ENCODE measurements around the gene OR2K2.
A peak's percentile ranks its signal among the peaks of the same experiment; 100 is the strongest.
"Not testable (repeated sequence)": the region's sequence is repeated elsewhere in the genome, so short reads cannot be mapped to it uniquely, and the experiment has no call there.

OR2K2 gene

DNA sequence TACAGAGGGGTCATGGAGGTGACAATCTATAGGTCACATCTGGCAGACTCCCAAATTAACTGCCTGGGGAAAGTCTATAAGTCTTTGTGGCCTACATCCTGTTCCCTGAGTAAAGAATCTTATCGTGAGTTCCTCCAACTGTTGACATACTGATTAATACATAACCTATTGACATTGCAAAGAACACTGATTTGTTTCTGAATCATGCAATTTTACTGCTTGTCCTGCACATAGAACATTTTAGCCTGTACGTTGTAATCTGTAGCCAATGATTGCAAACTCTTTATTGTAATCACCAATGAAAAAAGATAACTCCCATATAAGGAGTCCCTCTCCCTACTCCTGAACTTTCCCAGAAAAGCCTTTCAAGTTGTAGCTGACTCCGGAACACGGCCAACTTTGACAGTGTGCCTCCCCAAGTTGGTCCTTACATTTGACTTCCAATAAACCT, 18.8 kb upstream of the OR2K2 start:
- FAIRE-seq: no peak
- TF ChIP-seq TAF1 (IDR thresholded peaks at IDR 0.05; ENCODE audit: borderline replicate concordance, low read depth, low read length) (no peak), POLR2A (IDR thresholded peaks at IDR 0.05; ENCODE audit: low read depth, low read length) (no peak), POLR2AphosphoS5 (IDR thresholded peaks at IDR 0.05; ENCODE audit: low read depth, low read length) (no peak)
- DNase-seq (ENCODE audit: insufficient read length): no peak

GRCh38 chr9:111334318-111334863, 4.4 kb upstream of the OR2K2 start:
- FAIRE-seq; DNase-seq (ENCODE audit: insufficient read length): not testable (repeated sequence)

DNA sequence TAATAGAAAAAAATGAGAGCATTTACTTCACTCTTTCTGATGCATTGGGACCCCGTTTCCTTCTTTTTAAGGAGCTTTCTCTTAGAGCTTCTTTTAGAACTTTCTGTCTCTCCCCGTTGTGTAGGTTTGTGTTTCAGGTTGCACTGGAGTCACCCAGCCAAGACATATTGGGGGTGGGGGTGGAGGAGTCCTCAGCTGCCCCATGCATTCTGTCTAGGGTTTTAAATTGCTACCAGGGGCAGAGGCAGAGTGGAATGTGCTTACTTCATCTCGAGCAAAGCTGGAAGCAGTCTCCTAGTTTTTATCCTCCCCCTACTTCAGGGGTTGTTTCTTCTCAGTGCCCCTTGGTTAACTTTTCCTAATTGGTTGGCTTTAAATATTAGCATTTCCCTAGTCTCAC, 9.4 kb downstream of the OR2K2 start:
- no peak for DNase-seq (ENCODE audit: insufficient read length)
- TF ChIP-seq TAF1 (IDR thresholded peaks at IDR 0.05; ENCODE audit: borderline replicate concordance, low read depth, low read length) (no peak), POLR2A (IDR thresholded peaks at IDR 0.05; ENCODE audit: low read depth, low read length) (no peak), POLR2AphosphoS5 (IDR thresholded peaks at IDR 0.05; ENCODE audit: low read depth, low read length) (no peak)
- no peak for FAIRE-seq

DNA sequence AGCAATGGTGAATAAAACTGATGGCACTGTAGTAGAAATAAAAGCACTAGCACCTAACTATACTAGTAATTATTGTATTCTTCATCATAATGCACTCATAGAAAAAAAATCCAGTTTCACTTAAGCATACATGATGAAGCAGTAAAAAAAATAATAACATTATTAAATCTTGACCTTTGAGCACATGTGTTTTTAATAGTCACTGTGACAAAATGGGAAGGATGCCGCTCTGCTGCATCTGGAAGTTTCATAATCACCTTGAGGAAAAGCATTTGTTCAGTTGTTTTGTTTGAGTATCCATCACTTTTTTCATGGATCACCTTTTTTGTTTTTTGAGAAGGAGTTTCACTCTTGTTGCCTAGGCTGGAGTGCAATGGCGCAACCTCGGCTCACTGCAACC, 13.2 kb downstream of the OR2K2 start:
- TF ChIP-seq POLR2A (IDR thresholded peaks at IDR 0.05; ENCODE audit: low read depth, low read length) (no peak), POLR2AphosphoS5 (IDR thresholded peaks at IDR 0.05; ENCODE audit: low read depth, low read length) (no peak), TAF1 (IDR thresholded peaks at IDR 0.05; ENCODE audit: borderline replicate concordance, low read depth, low read length) (no peak)
- FAIRE-seq (no peak), DNase-seq (ENCODE audit: insufficient read length) (no peak)

GRCh38 chr9:111305914-111306313, 24.1 kb downstream of the OR2K2 start:
- TF ChIP-seq POLR2A (IDR thresholded peaks at IDR 0.05; ENCODE audit: low read depth, low read length) (no peak), TAF1 (IDR thresholded peaks at IDR 0.05; ENCODE audit: borderline replicate concordance, low read depth, low read length) (no peak), POLR2AphosphoS5 (IDR thresholded peaks at IDR 0.05; ENCODE audit: low read depth, low read length) (no peak)
- DNase-seq (ENCODE audit: insufficient read length): no peak
- FAIRE-seq: no peak

DNA sequence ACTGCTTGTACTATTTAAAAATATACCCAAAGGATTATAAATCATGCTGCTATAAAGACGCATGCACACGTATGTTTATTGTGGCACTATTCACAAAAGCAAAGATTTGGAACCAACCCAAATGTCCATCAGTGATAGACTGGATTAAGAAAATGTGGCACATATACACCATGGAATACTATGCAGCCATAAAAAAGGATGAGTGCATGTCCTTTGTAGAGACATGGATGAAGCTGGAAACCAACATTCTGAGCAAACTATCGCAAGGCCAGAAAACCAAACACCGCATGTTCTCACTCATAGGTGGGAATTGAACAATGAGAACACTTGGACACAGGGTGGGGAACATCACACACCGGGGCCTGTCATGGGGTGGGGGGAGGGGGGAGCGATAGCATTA, 26.0 kb downstream of the OR2K2 start:
- not testable (repeated sequence) for FAIRE-seq; DNase-seq (ENCODE audit: insufficient read length)

DNA sequence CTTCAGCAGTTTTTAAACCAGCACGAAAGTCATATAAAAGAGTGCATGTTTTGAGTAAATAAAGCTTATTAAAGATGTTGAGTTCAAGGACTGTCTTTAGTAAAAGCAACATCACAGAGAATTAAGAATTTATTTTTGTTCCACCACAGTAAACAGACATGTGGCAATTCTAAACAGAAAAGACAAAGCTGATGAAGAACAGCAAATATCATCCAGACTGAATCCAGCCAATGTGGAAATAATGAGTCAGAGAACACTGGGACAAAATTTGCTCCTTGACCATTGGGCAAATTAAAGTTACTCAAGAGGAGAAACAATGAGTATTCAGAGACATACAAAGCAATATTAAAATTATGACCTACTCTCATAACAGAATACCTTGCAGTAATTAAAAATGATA, 28.8 kb downstream of the OR2K2 start:
- FAIRE-seq (no peak), DNase-seq (ENCODE audit: insufficient read length) (no peak)
- TF ChIP-seq TAF1 (IDR thresholded peaks at IDR 0.05; ENCODE audit: borderline replicate concordance, low read depth, low read length): no peak
- TF ChIP-seq POLR2A (IDR thresholded peaks at IDR 0.05; ENCODE audit: low read depth, low read length): no peak
- TF ChIP-seq POLR2AphosphoS5 (IDR thresholded peaks at IDR 0.05; ENCODE audit: low read depth, low read length): no peak

DNA sequence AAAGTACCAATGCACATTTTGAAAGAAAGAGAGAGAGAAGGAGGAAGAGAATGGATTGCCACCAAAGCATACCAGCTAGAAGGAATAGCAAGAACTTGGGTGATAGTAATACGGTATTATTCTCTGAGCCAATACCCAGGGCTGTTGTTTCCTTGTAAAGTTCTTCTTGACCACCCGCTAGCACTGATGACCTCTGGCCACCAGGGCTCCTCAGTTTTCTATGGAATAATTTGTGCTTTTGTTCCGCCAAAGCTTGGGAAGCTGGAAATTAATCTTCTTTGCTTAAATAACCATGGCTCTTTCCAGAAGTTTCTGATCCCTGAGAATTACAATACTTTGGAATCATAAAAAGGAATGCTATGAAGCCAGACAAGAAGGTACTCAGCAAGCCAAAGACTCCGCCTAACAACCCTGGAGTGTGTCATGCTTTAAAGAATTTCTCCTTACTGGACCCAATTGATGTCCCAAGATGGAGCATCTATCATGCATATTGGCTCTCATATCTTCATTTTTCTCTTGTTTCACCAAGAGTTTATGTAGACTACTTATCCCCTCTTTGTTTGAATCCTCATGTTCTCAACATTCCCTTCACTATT, 29.8 kb downstream of the OR2K2 start:
- FAIRE-seq (no peak), DNase-seq (ENCODE audit: insufficient read length) (no peak)
- TF ChIP-seq POLR2AphosphoS5 (IDR thresholded peaks at IDR 0.05; ENCODE audit: low read depth, low read length) (no peak), TAF1 (IDR thresholded peaks at IDR 0.05; ENCODE audit: borderline replicate concordance, low read depth, low read length) (no peak), POLR2A (IDR thresholded peaks at IDR 0.05; ENCODE audit: low read depth, low read length) (no peak)

DNA sequence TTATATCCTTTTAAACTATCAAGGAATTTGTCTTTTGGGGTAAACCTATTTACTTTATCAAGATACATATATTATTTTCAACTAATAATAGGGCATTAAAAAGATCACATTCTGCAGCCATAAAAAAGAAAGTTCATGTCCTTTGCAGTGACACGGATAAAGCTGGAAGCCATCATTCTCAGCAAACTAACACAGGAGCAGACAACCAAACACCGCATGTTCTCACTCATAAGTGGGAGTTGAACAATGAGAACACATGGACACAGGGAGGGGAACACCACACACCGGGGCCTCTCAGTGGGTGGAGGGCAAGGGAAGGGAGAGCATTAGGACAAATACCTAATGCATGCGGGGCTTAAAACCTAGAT, 30.4 kb downstream of the OR2K2 start:
- not testable (repeated sequence) for FAIRE-seq; DNase-seq (ENCODE audit: insufficient read length)

GRCh38 chr9:111298731-111299598, 31.1 kb downstream of the OR2K2 start:
- DNase-seq (ENCODE audit: insufficient read length): no peak
- no peak for TF ChIP-seq POLR2AphosphoS5 (IDR thresholded peaks at IDR 0.05; ENCODE audit: low read depth, low read length)
- no peak for TF ChIP-seq TAF1 (IDR thresholded peaks at IDR 0.05; ENCODE audit: borderline replicate concordance, low read depth, low read length)
- TF ChIP-seq POLR2A (IDR thresholded peaks at IDR 0.05; ENCODE audit: low read depth, low read length): no peak
- FAIRE-seq: peak; percentile 69

DNA sequence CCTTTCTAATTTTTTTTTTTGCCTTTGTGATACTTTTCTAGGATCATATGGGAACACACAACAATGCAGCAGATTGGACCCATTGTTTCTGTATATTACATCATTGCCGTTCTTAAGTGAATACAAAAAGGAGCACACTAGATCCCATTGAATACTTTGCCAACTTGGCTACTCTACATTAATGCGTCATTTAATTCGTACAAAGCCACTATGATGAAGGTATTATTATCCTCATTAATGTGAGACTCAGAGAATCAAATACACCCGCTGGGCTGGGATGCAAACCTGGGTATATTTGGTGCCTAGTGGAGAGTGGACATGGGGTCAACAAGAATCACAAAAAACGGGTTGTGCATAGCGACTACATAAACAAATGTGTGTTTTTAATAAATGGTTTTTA, 31.9 kb downstream of the OR2K2 start:
- no peak for FAIRE-seq
- no peak for TF ChIP-seq POLR2AphosphoS5 (IDR thresholded peaks at IDR 0.05; ENCODE audit: low read depth, low read length)
- no peak for TF ChIP-seq POLR2A (IDR thresholded peaks at IDR 0.05; ENCODE audit: low read depth, low read length)
- no peak for TF ChIP-seq TAF1 (IDR thresholded peaks at IDR 0.05; ENCODE audit: borderline replicate concordance, low read depth, low read length)
- no peak for DNase-seq (ENCODE audit: insufficient read length)

DNA sequence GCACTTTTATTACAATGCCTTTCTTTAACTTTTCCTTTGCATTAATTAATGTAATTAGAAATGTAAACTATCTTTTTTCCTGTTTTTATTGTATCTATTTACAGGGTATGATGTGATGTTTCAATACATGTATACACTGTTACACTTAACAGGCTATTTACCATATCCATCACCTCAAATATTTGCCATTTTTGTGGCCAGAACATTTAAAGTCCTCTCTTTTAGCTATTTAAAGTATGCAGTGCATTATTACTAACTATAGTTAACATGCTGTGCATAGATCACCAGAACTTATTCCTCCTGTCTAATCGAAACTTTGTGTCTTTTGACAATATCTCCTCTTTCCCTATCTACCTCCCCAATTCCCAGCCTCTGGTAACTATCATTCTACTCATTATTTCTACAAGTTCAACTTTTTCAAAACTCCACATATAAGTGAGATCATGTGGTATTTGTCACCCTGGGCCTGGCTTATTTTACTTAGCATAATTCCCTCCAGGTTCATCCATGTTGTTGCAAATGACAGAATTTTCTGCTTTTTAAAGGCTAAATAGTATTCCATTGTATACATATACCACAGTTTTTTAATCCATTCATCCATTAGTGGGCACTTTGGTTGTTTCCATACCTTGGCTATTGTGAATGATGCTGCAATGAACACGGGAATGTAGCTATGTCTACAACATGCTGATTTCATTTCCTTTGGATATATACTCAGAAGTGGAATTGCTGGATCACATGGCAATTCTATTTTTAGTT, 32.8 kb downstream of the OR2K2 start:
- TF ChIP-seq POLR2A (IDR thresholded peaks at IDR 0.05; ENCODE audit: low read depth, low read length): no peak
- TF ChIP-seq TAF1 (IDR thresholded peaks at IDR 0.05; ENCODE audit: borderline replicate concordance, low read depth, low read length): no peak
- no peak for TF ChIP-seq POLR2AphosphoS5 (IDR thresholded peaks at IDR 0.05; ENCODE audit: low read depth, low read length)
- DNase-seq (ENCODE audit: insufficient read length) (no peak), FAIRE-seq (no peak)
